PFSK-1 (cell line): ENCODE measurements around the gene DTD1.

Source experiments
- FOXP2 ChIP-seq: optimal IDR thresholded peaks from 2 replicates; pipeline ENCODE3; 2011; ENCODE audit warnings: borderline replicate concordance, control low read depth, inconsistent platforms; ENCODE audit not compliant: insufficient read depth; ENCODE audit errors: extremely low read length, extremely low read depth
- POLR2AphosphoS5 ChIP-seq: IDR thresholded peaks from 2 replicates; pipeline ENCODE4 v1.6.1; 2012; ENCODE audit warnings: low read depth, mild to moderate bottlenecking, control low read depth, low read length, moderate library complexity
- REST ChIP-seq, 2 experiments: IDR thresholded peaks; 2 replicates each; pipeline versions ENCODE4 v1.6.1 to v1.8.0; 2011 to 2012; ENCODE audit warnings: low read depth in 2 of 2, low read length in 2 of 2, control low read depth in 1 of 2, inconsistent platforms in 1 of 2, mild to moderate bottlenecking in 1 of 2, moderate library complexity in 1 of 2; ENCODE audit not compliant: insufficient read depth in 1 of 2
- SIN3A ChIP-seq: IDR thresholded peaks from 2 replicates; pipeline ENCODE4 v1.6.1; 2012; ENCODE audit warnings: mild to moderate bottlenecking, low read length, moderate library complexity, borderline replicate concordance; ENCODE audit not compliant: insufficient read depth
- TAF1 ChIP-seq: IDR thresholded peaks from 2 replicates; pipeline ENCODE4 v1.6.1; 2012; ENCODE audit warnings: low read length, control low read depth, borderline replicate concordance; ENCODE audit not compliant: insufficient read depth

DTD1 gene

GRCh38 chr20:18712131-18712530 lies 124.3 kb downstream of the DTD1 start:
- TF ChIP-seq FOXP2 = no peak
- TF ChIP-seq TAF1 = no peak

DNA sequence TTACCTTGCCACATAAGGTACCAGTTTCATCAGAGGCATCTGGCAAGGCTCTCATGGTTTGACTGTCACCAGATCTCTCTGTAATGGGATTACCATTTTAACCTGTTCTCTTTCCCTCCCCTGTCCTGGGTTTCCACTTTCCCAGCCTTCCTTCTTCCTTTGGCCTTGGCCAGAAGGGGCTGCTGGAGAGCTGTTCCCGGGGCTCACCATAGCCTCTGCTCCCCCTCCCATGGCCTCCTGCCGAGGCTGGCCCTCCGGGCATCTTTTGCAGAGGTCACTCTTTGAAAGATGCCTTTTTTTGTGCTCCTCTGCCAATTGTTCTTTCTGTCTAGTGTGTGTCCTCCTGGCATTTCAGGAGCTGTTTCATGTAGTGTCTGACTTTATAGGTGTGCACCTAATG lies 125.0 kb downstream of the DTD1 start:
- TF ChIP-seq REST (IDR thresholded peaks at IDR 0.05; ENCODE audit: insufficient read depth in 1 of 2, low read depth in 2 of 2, low read length in 2 of 2) (no peak), SIN3A (no peak), FOXP2 (no peak), TAF1 (no peak)

DNA sequence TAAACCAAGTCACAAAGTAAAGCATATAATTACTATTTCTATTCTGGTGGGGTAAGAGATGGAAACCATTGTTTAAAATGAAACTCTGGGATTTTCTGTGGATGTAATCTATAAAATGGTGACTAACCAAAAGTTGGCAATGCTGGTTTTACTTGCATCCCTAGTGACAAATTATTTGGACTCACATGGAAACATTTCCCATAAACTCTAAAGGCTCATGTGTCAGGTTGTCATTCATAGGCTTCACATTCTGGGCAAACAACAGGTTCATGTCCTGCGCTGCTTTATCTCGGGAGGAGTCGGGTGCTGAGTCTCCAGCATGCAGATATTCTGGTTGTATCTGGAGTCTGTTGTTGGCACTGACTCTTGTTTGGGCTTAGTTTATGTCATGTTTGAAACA lies 127.7 kb downstream of the DTD1 start:
- TF ChIP-seq TAF1 (no peak), POLR2AphosphoS5 (no peak), SIN3A (no peak), REST (IDR thresholded peaks at IDR 0.05; ENCODE audit: insufficient read depth in 1 of 2, low read depth in 2 of 2, low read length in 2 of 2) (no peak), FOXP2 (no peak)

GRCh38 chr20:18717062-18717461 lies 129.2 kb downstream of the DTD1 start:
- TF ChIP-seq SIN3A = no peak
- no peak for TF ChIP-seq POLR2AphosphoS5
- no peak for TF ChIP-seq FOXP2
- TF ChIP-seq TAF1 = no peak
- no peak for TF ChIP-seq REST (IDR thresholded peaks at IDR 0.05; ENCODE audit: insufficient read depth in 1 of 2, low read depth in 2 of 2, low read length in 2 of 2)

- TF ChIP-seq FOXP2 (no peak), TAF1 (no peak), SIN3A (no peak), POLR2AphosphoS5 (no peak)
Measured at GRCh38 chr20:18718129-18718528, 130.3 kb downstream of the DTD1 start.

DNA sequence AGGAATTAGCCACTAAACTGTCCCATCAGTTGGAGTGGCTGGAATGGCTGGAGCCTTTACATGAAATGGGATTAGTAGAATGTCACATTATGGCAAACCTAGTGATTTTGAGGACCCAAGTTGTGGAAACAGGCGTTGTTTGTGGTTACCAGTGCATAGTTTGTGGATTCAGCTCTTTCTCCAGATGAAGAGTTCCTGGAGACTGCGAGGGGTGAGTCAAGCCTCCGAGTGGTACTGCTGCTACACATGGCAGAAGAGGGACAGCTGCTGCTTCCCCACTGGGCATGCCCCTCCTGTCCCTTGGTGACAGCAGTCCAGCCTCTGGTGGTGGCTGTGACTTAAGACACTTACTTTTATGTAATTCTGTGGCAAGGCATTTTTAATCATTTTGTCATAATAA lies 131.6 kb downstream of the DTD1 start:
- TF ChIP-seq FOXP2 (no peak), SIN3A (no peak), TAF1 (no peak), POLR2AphosphoS5 (no peak), REST (IDR thresholded peaks at IDR 0.05; ENCODE audit: insufficient read depth in 1 of 2, low read depth in 2 of 2, low read length in 2 of 2) (no peak)
